Measurements from ENCODE around the gene IL4I1.
A peak's percentile ranks its signal among the peaks of the same experiment; 100 is the strongest.

DNA sequence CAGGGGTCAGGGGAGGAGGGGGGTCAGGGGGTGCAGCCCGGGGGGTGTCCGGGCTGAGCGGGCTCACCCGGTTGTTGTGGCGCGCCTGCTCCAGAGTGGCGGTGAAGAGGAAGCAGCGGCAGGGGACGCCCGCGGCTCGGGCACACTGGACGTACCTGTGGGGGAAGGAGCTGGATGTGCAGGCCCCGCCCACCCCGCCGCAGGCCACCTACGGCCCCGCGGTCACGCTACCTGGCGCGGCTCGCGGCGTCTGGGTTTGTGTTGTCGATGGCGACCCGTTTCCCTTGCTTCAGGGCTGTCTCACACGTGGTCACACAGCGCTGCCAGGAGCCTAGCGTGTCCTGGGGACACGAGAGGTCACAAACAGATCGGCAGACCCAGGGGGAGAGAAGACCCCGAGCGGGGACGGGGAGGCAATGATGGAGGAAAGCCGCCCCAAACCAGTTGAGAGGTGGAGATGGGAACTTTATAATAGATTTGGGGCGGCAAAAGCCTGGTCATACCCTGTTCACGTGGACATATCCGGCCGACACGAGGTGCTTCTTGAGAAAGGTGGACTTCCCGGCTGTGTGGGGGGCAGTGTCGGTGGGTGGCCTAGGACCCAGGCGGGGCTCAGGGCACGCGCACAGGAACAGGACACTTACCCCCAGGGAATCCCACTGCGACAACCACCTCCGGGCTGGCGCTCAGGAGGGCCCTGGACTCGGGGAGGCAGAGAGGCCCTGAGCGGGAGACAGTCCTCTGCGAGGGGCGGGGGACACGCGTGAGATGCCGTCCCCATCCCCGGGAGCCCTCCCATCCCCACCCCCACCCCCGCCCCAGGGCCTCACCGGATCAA is 34.9 kb downstream of the IL4I1 start:
- TF ChIP-seq, protein P1, sequence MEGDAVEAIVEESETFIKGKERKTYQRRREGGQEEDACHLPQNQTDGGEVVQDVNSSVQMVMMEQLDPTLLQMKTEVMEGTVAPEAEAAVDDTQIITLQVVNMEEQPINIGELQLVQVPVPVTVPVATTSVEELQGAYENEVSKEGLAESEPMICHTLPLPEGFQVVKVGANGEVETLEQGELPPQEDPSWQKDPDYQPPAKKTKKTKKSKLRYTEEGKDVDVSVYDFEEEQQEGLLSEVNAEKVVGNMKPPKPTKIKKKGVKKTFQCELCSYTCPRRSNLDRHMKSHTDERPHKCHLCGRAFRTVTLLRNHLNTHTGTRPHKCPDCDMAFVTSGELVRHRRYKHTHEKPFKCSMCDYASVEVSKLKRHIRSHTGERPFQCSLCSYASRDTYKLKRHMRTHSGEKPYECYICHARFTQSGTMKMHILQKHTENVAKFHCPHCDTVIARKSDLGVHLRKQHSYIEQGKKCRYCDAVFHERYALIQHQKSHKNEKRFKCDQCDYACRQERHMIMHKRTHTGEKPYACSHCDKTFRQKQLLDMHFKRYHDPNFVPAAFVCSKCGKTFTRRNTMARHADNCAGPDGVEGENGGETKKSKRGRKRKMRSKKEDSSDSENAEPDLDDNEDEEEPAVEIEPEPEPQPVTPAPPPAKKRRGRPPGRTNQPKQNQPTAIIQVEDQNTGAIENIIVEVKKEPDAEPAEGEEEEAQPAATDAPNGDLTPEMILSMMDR (IDR thresholded peaks at IDR 0.05), result peak; percentile 51
- no peak for TF ChIP-seq ZFX (IDR thresholded peaks at IDR 0.05; ENCODE audit: borderline replicate concordance)

Measured in 22Rv1 (cell line).